Cerebellar cortex (tissue), 1 donor: ENCODE data around the gene ESPL1.

Experiments
- DNase-seq: peaks from one replicate; pipeline ENCODE4 v3.0.0-alpha.2; 2015; ENCODE audit warnings: low spot score

The ESPL1 gene

DNA sequence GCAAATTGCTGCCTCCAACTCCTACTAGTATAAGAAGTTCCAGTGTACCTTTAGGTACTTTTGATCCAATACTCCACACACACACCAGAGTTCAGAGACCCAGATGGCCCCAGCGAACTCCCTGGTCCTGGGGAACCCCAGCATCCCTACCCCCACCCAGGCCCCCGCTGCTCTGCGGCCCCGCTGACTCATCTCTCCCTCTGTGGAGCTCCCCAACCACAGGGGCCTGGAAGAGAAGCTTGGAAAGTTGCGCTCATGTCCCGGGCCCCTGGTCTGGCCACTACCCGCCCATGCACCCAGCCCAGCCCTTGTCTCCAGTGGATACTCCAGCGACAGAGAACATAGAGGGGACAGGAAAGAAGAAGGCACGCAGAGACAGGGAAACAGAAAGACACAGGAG, 72.3 kb downstream of the ESPL1 start:
- no peak for DNase-seq
